Medulla oblongata (tissue), 1 donor: ENCODE data around the gene FABP6.
A peak's percentile ranks its signal among the peaks of the same experiment; 100 is the strongest.
"Not testable (repeated sequence)": the region's sequence is repeated elsewhere in the genome, so short reads cannot be mapped to it uniquely, and the experiment has no call there.

Experiments used
- DNase-seq: peaks from one replicate; pipeline ENCODE4 v3.0.0-alpha.2; 2015; ENCODE audit errors: extremely low spot score

FABP6 gene

GRCh38 chr5:160229190-160229742 is at the start of gene FABP6:
TSS of gene FABP6 (plus strand) at chr5:160229506. CDS start at chr5:160229558, 52 bp downstream.
- no peak for DNase-seq

- DNase-seq: no peak
Observed at GRCh38 chr5:160180931-160181330, 48.4 kb upstream of the FABP6 start.

GRCh38 chr5:160181965-160182622 is 47.2 kb upstream of the FABP6 start:
- DNase-seq: no peak

- DNase-seq: no peak
Observed at GRCh38 chr5:160183075-160183474, 46.2 kb upstream of the FABP6 start.

GRCh38 chr5:160185626-160186360 is 43.5 kb upstream of the FABP6 start:
- no peak for DNase-seq

GRCh38 chr5:160186480-160186879 is 42.8 kb upstream of the FABP6 start:
- DNase-seq: no peak

GRCh38 chr5:160187091-160187490 is 42.2 kb upstream of the FABP6 start:
- DNase-seq: no peak

GRCh38 chr5:160188141-160189015 is 40.9 kb upstream of the FABP6 start:
- no peak for DNase-seq

GRCh38 chr5:160192424-160192823 is 36.9 kb upstream of the FABP6 start:
- DNase-seq: no peak

GRCh38 chr5:160193076-160193475 is 36.2 kb upstream of the FABP6 start:
- not testable (repeated sequence) for DNase-seq

GRCh38 chr5:160193790-160194189 is 35.5 kb upstream of the FABP6 start:
- DNase-seq: not testable (repeated sequence)

- DNase-seq: no peak
Observed at GRCh38 chr5:160197341-160198144, 31.8 kb upstream of the FABP6 start.

- no peak for DNase-seq
Observed at GRCh38 chr5:160198146-160198545, 31.2 kb upstream of the FABP6 start.

GRCh38 chr5:160198841-160199409 is 30.4 kb upstream of the FABP6 start:
- DNase-seq: no peak

GRCh38 chr5:160199410-160199911 is 29.8 kb upstream of the FABP6 start:
- peak; percentile 77 for DNase-seq

GRCh38 chr5:160207061-160207460 is 22.2 kb upstream of the FABP6 start:
- DNase-seq: no peak

GRCh38 chr5:160209917-160210316 is 19.4 kb upstream of the FABP6 start:
- DNase-seq: no peak

- no peak for DNase-seq
Observed at GRCh38 chr5:160210606-160211005, 18.7 kb upstream of the FABP6 start.

- no peak for DNase-seq
Observed at GRCh38 chr5:160211352-160211751, 18.0 kb upstream of the FABP6 start.

- no peak for DNase-seq
Observed at GRCh38 chr5:160213537-160213936, 15.8 kb upstream of the FABP6 start.

- no peak for DNase-seq
Observed at GRCh38 chr5:160219356-160219755, 9.9 kb upstream of the FABP6 start.
